Astrocyte (in vitro differentiated cells and primary cell): ENCODE measurements around the gene DNAJB1.
"Not testable (repeated sequence)": the region's sequence is repeated elsewhere in the genome, so short reads cannot be mapped to it uniquely, and the experiment has no call there.

Source experiments
- CTCF ChIP-seq: IDR thresholded peaks from 2 replicates; pipeline ENCODE4 v1.5.1; 2011; ENCODE audit warnings: low read depth, mild to moderate bottlenecking, inconsistent platforms, low read length, moderate library complexity; ENCODE audit not compliant: insufficient read depth
- EZH2 ChIP-seq: IDR thresholded peaks from 2 replicates; pipeline ENCODE4 v1.6.1; 2012; ENCODE audit warnings: mild to moderate bottlenecking, low read length, inconsistent platforms; ENCODE audit not compliant: insufficient read depth

- not testable (repeated sequence) for TF ChIP-seq CTCF, EZH2
These were observed 33.2 kb upstream of the DNAJB1 start for GRCh38 chr19:14551134-14552005.
